Activated CD8-positive, alpha-beta memory T cell treated with anti-CD3 and anti-CD28 coated beads, Interleukin-2, amount 50 U/mL, for 4 hours (primary cell): ENCODE data around the gene ANXA11.
"Not testable (repeated sequence)": the region's sequence is repeated elsewhere in the genome, so short reads cannot be mapped to it uniquely, and the experiment has no call there.

ENCODE experiments used
- DNase-seq: peaks from one replicate; pipeline ENCODE4 v3.0.0-alpha.2; 2020

The ANXA11 gene

GRCh38 chr10:80165173-80165572, 40.2 kb downstream of the ANXA11 start:
- no peak for DNase-seq

GRCh38 chr10:80164596-80164995, 40.7 kb downstream of the ANXA11 start:
- DNase-seq: no peak

GRCh38 chr10:80163741-80164341, 41.5 kb downstream of the ANXA11 start:
- no peak for DNase-seq

GRCh38 chr10:80161321-80162083, 43.8 kb downstream of the ANXA11 start:
- no peak for DNase-seq

GRCh38 chr10:80160361-80161320, 44.7 kb downstream of the ANXA11 start:
- no peak for DNase-seq

GRCh38 chr10:80159166-80159873, 46.0 kb downstream of the ANXA11 start:
- no peak for DNase-seq

- DNase-seq: no peak
These were observed 46.7 kb downstream of the ANXA11 start for GRCh38 chr10:80158598-80159127.

- DNase-seq: no peak
These were observed 47.2 kb downstream of the ANXA11 start for GRCh38 chr10:80158126-80158525.

GRCh38 chr10:80157561-80157960, 47.8 kb downstream of the ANXA11 start:
- no peak for DNase-seq

- DNase-seq: no peak
These were observed 49.1 kb downstream of the ANXA11 start for GRCh38 chr10:80156216-80156615.

GRCh38 chr10:80155696-80156215, 49.6 kb downstream of the ANXA11 start:
- no peak for DNase-seq

- no peak for DNase-seq
These were observed 50.2 kb downstream of the ANXA11 start for GRCh38 chr10:80154978-80155695.

- DNase-seq: no peak
These were observed 50.7 kb downstream of the ANXA11 start for GRCh38 chr10:80154626-80154977.

GRCh38 chr10:80153460-80153859, 51.9 kb downstream of the ANXA11 start:
- no peak for DNase-seq

- DNase-seq: no peak
These were observed 52.5 kb downstream of the ANXA11 start for GRCh38 chr10:80152820-80153219.

- no peak for DNase-seq
These were observed 55.2 kb downstream of the ANXA11 start for GRCh38 chr10:80150172-80150571.

GRCh38 chr10:80149123-80149522, 56.2 kb downstream of the ANXA11 start:
- DNase-seq: no peak

- no peak for DNase-seq
These were observed 57.1 kb downstream of the ANXA11 start for GRCh38 chr10:80148166-80148805.

GRCh38 chr10:80146918-80147317, 58.4 kb downstream of the ANXA11 start:
- DNase-seq: no peak

- DNase-seq: not testable (repeated sequence)
These were observed 59.7 kb downstream of the ANXA11 start for GRCh38 chr10:80145406-80146308.
